ENCODE results near the gene PLPP4.
"Not testable (repeated sequence)": the region's sequence is repeated elsewhere in the genome, so short reads cannot be mapped to it uniquely, and the experiment has no call there.

PLPP4 gene

GRCh38 chr10:120493411-120494312 is 36.6 kb downstream of the PLPP4 start:
- H3K4me3 ChIP-seq (ENCODE audit: low read depth, low read length): no peak overlapping the region
- peak; percentile 40 for DNase-seq (ENCODE audit: low read depth)
- TF ChIP-seq CTCF (IDR thresholded peaks at IDR 0.05; ENCODE audit: insufficient read depth, low read depth, low read length, missing control alignments): no peak

DNA sequence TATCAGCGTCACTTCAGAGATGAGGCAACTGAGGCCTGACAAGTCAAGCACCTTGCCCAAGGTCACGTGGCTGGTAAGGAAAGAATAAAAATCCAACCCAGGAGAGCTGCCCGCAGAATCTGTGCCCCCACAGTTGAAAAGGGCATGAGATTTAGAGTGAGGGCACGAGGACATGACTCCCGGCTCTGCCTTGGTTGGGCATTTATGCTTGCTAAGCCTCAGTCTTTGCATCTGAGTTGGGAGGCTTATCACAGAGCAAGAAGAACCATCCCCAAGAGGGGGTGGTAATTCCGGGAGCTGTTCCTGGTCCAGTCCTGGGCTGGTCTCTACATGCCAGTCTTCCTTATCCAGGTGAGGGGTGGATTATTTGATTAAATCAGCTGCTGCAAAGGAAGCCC is 37.3 kb downstream of the PLPP4 start:
- no peak for TF ChIP-seq CTCF (IDR thresholded peaks at IDR 0.05; ENCODE audit: insufficient read depth, low read depth, low read length, missing control alignments)

DNA sequence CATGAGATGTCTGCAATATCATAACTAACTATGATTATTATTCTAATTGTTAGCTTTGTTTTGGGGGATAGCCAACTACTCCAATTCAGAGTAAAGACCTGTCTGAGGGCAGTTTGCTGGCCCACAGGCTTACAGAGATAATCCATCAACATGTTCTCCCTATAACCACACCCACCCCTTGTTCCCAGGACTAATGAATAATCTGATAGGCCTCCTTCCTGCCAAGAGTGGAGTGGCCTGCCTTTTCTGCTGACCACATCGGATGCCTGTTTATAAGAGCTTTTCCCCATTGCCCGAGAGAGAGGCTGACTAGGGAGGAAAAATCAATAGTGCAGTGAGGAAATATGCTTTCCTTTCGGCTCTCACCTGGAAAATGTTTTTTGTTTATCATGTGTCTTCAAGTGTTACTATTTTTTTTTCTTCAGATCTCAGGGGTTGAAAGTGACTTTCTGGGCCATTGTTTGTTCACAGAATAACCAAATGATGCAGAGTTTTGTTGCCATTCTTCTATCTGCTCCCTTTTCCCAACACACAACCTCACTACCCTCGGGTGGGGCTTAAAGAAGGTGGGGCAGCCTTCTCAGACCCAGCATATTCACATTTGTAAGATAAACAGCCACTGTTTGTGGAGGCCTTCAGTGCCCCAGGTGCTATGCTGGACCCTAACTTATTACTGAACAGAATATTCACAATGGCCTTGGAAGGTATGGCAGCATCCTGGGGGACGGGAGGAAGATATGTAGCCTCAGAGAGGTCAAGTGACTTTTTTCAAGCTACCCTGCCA is 38.4 kb downstream of the PLPP4 start:
- H3K4me3 ChIP-seq (ENCODE audit: low read depth, low read length): no peak overlapping the region
- no peak for TF ChIP-seq CTCF (IDR thresholded peaks at IDR 0.05; ENCODE audit: insufficient read depth, low read depth, low read length, missing control alignments)
- no peak for DNase-seq (ENCODE audit: low read depth)

More for the DNA sequence above, 37.3 kb downstream of the PLPP4 start:
- no peak overlapping the region for H3K4me3 ChIP-seq (ENCODE audit: low read depth, low read length)
- DNase-seq (ENCODE audit: low read depth): no peak

- no peak overlapping the region for H3K4me3 ChIP-seq (ENCODE audit: low read depth, low read length)
- DNase-seq (ENCODE audit: low read depth): no peak
- no peak for TF ChIP-seq CTCF (IDR thresholded peaks at IDR 0.05; ENCODE audit: insufficient read depth, low read depth, low read length, missing control alignments)
Measured at GRCh38 chr10:120499883-120500282, 42.9 kb downstream of the PLPP4 start.

DNA sequence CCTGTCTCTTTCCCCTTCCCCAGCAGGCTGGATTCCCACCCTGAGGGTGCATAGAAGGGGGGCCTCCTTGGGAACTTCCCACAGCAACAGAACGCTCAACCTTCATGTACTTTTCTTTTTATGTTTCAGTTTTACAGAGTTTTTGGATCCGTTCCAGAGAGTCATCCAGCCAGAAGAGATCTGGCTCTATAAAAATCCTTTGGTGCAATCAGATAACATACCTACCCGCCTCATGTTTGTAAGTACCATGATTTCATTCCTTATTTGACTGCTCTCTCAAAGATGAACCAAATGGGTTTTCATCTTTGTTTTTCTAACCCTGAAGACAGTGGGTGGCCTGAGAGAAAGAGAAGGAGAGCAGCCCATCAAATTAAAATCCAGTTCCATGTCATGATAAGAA is 46.7 kb downstream of the PLPP4 start:
- TF ChIP-seq CTCF (IDR thresholded peaks at IDR 0.05; ENCODE audit: insufficient read depth, low read depth, low read length, missing control alignments): no peak
- DNase-seq (ENCODE audit: low read depth): peak; percentile 5
- H3K4me3 ChIP-seq (ENCODE audit: low read depth, low read length): no peak overlapping the region

DNA sequence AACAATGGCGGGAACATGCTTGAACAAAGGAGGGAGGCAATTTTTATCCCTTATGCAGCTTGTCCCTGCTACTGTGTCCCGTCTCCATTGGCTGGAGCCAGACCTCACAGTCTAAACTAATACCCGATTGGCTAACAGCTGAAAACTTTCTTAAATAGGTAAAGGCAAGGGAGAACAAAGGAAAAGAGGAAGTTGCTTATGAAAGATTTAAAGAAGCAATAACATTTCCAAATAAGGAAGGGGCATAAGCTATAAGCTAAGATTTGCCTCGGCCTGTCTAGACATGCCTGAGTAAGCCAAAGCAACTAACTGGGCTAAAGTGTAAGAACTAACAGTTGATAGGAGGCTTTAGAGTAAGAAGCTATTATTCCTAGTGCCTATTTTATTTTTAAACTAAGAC is 47.2 kb downstream of the PLPP4 start:
- DNase-seq (ENCODE audit: low read depth): peak; percentile 40
- H3K4me3 ChIP-seq (ENCODE audit: low read depth, low read length): not testable (repeated sequence)

DNA sequence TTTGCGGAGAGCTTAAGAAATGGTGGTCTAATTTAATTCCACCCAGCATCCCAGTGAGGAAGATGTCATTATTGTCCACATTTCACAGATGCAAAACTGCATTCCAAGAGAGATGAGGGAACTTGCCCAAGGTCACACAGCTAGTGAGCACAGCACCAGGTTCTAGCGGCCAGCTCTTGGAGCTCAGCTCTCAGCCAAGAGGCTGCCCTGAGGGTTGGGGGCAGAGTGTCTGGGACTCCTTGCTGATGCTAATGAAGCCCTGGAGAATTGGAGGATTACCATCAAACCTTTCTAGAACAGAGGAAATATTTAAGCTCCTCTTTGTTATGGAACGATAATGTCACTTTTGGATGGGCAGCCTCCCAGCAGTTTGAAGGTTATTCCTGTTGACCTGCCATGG is 48.0 kb downstream of the PLPP4 start:
- TF ChIP-seq CTCF (IDR thresholded peaks at IDR 0.05; ENCODE audit: insufficient read depth, low read depth, low read length, missing control alignments): no peak
- DNase-seq (ENCODE audit: low read depth): no peak
- H3K4me3 ChIP-seq (ENCODE audit: low read depth, low read length): no peak overlapping the region
